Esophagus squamous epithelium (tissue), 4 donors: Measurements from ENCODE around the gene AIF1L.

Experiments used
- POLR2A ChIP-seq, 4 donors: fragments of 450-650 bp; IDR thresholded peaks; one replicate each; pipeline ENCODE4 v1.6.1; 2017; ENCODE audit warnings: antibody characterized with exemption in 4 of 4, mild to moderate bottlenecking in 4 of 4, moderate library complexity in 3 of 4
- TF ChIP-seq, protein P1 (sequence below), 6 experiments: fragments of 450-650 bp in 4 of 6; fragments of 200-600 bp in 2 of 6; sonication (generic) in 2 of 6; IDR thresholded peaks; one replicate each; pipeline ENCODE4 v1.5.1; 2016 to 2019; ENCODE audit warnings: antibody characterized with exemption in 6 of 6, mild to moderate bottlenecking in 4 of 6, moderate library complexity in 4 of 6

DNA sequence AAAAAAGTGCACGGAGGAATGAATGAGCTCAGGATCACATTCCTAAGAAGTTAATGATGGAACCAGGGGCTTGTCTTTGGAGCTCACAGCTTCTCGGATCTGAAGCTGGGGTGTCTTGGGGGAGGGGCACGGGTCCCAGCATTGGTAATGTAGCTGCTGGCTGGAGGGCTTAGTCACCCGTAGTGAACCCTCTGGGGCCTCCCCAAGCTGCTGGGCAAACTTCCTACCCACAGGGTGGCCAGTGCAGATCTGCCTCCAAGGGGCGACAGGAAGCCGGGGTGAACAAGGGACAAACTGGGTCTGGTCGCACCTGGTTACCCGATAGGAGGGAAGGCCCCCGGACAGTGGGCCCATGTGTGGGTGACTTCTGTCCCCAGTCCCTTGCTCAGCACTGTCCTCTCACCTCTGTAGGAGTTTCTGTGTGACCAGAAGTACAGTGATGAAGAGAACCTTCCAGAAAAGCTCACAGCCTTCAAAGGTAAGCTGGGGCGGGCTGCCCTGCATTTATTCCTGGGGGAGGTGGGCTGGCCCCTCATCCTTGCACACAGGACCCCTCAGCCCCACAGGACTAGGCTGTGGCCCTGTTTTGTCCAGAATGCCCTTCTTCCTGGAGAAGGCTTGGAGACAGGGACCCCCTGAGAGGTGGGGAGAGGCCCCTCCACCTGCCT is 15.0 kb downstream of the AIF1L start:
- TF ChIP-seq, protein P1, sequence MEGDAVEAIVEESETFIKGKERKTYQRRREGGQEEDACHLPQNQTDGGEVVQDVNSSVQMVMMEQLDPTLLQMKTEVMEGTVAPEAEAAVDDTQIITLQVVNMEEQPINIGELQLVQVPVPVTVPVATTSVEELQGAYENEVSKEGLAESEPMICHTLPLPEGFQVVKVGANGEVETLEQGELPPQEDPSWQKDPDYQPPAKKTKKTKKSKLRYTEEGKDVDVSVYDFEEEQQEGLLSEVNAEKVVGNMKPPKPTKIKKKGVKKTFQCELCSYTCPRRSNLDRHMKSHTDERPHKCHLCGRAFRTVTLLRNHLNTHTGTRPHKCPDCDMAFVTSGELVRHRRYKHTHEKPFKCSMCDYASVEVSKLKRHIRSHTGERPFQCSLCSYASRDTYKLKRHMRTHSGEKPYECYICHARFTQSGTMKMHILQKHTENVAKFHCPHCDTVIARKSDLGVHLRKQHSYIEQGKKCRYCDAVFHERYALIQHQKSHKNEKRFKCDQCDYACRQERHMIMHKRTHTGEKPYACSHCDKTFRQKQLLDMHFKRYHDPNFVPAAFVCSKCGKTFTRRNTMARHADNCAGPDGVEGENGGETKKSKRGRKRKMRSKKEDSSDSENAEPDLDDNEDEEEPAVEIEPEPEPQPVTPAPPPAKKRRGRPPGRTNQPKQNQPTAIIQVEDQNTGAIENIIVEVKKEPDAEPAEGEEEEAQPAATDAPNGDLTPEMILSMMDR (IDR thresholded peaks at IDR 0.05): no peak
- no peak for TF ChIP-seq POLR2A (IDR thresholded peaks at IDR 0.05)
